Astrocyte of the spinal cord (primary cell): ENCODE data around the gene SMC3.
"Not testable (repeated sequence)": the region's sequence is repeated elsewhere in the genome, so short reads cannot be mapped to it uniquely, and the experiment has no call there.

Source experiments
- DNase-seq: peaks from one replicate; pipeline ENCODE4 v3.0.0; 2011; ENCODE audit warnings: low read depth, low spot score
- H3K4me3 ChIP-seq: 2 replicates; pipeline ENCODE4 v1.5.1; 2011; ENCODE audit warnings: low read depth, mild to moderate bottlenecking, low read length, moderate library complexity
- in situ Hi-C: cut with HindIII; loops from 2 replicates; pipeline ENCODE4 v1.10.0; 2017; ENCODE audit warnings: low sequenced_read_pairs
- TF ChIP-seq, protein P1 (sequence below): IDR thresholded peaks from 2 replicates; pipeline ENCODE4 v1.5.1; 2012; ENCODE audit warnings: low read depth, mild to moderate bottlenecking, low read length, inconsistent platforms

Gene SMC3

DNA sequence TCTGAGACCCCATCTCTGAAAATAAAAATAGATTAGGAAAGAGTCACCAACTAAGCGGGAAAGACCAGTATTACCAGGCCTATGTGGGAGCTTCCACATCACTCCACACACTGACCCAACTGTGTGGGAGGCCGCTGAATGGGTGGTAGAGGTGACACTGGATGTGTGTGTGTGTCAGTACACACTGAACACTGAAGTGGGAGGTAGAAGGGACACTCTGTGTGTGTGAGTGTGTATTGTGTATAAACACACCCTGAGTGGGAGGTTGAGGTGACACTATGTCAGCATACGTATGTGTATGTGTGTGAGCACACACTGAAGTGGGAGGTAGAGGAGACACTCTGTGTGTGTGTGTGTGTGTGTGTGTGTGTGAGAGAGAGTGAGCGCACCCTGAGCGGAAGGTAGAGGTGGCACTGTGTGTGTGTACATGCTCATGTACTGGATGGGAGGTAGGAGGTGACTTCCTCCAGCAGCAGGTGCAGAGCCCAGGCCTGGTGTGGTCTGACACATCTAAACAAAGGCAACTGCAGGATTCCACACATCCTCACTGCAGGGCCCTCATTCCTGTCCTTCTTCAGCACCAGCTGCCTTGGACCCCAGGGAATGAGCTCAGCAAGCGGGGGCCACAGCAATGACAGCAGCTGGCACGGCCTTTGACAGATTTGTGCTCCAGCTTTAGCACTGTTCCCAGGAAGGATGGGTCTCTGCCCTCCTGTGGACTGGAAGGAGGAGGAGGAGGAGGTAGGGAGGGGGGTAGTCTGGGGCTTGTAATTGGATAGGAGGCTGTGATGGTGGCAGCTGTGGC, 50.1 kb downstream of the SMC3 start:
- TF ChIP-seq, protein P1, sequence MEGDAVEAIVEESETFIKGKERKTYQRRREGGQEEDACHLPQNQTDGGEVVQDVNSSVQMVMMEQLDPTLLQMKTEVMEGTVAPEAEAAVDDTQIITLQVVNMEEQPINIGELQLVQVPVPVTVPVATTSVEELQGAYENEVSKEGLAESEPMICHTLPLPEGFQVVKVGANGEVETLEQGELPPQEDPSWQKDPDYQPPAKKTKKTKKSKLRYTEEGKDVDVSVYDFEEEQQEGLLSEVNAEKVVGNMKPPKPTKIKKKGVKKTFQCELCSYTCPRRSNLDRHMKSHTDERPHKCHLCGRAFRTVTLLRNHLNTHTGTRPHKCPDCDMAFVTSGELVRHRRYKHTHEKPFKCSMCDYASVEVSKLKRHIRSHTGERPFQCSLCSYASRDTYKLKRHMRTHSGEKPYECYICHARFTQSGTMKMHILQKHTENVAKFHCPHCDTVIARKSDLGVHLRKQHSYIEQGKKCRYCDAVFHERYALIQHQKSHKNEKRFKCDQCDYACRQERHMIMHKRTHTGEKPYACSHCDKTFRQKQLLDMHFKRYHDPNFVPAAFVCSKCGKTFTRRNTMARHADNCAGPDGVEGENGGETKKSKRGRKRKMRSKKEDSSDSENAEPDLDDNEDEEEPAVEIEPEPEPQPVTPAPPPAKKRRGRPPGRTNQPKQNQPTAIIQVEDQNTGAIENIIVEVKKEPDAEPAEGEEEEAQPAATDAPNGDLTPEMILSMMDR = no peak
- no peak for DNase-seq
- H3K4me3 ChIP-seq = no peak overlapping the region
- in situ Hi-C loops = no loop called here

DNA sequence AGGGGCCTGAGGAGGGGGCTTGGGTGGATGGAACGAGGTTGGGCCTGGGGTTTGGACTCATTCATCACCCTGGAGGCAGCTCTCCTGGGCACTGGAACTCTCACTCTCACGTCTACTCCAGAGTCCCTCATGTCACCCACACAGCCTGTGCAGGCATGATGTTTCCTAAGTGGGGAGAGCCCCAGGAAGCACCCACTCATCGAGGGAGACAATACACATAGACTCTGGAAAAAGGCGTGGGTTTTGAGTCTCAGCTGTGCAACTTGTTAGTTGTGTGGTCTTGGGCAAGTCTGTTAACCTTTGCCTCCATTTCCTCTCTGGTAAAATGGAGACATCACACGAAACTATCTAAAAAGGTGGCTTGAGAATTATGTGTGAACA, 50.7 kb downstream of the SMC3 start:
- TF ChIP-seq, protein P1 = no peak
- no peak for DNase-seq
- in situ Hi-C loops = no loop called here
- H3K4me3 ChIP-seq = no peak overlapping the region

- no peak overlapping the region for H3K4me3 ChIP-seq
- TF ChIP-seq, protein P1 = no peak
- no peak for DNase-seq
- in situ Hi-C loops = no loop called here
Observed at GRCh38 chr10:110619514-110620397, 52.3 kb downstream of the SMC3 start.

GRCh38 chr10:110620398-110620719, 52.9 kb downstream of the SMC3 start:
- TF ChIP-seq, protein P1 = no peak
- H3K4me3 ChIP-seq = no peak overlapping the region
- DNase-seq = no peak
- in situ Hi-C loops = no loop called here

DNA sequence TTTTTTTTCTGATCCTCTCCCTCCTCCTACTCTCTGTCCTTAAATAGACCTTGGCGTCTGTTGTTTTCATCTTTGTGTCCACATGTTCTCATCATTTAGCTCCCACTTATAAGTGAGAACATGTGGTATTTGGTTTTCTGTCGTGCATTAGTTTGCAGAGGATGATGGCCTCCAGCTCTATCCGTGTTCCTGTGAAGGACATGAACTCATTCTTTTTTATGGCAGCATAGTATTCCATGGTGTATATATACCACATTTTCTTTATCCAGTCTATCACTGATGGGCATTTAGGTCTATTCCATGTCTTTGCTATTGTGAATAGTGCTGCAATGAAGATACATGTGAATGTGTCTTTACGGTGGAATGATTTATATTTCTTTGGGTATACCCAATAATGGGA, 55.8 kb downstream of the SMC3 start:
- H3K4me3 ChIP-seq, DNase-seq, in situ Hi-C loops: not testable (repeated sequence)

DNA sequence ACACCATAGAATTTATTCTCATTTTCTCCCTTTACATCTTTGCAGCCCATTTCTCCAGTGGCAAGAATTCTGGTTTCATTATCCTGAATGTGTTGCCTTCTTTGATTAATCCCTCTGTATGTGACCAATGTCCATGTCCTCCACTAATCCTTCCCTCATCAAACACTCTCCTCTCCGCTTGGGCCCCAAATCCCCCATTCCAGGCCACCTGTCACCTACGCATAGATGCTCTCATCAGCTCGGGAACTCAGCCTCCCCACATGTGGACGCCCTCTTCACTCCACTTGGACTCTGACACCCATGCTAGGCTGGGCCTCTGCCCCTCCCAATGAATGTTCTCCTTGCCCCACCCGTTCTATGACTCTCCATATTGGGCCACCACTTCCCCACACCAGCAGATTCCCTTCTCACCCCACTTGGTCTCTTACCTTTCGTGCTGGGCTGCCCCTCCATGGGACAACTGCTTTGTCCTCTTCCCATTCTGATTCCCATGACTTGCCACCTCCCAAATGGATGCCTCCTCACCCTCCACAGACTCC, 57.9 kb downstream of the SMC3 start:
- no peak for DNase-seq
- in situ Hi-C loops = no loop called here
- H3K4me3 ChIP-seq = no peak overlapping the region
- TF ChIP-seq, protein P1 = no peak
